ENCODE results near the gene TWF2.

TWF2 gene

GRCh38 chr3:52237657-52238172 lies 1.2 kb downstream of the TWF2 start:
- no peak for DNase-seq (ENCODE audit: low read depth)

- DNase-seq (ENCODE audit: low read depth), result no peak
These were observed 1.8 kb downstream of the TWF2 start for GRCh38 chr3:52237006-52237656.

GRCh38 chr3:52236424-52236886 lies 2.5 kb downstream of the TWF2 start:
- DNase-seq (ENCODE audit: low read depth), result no peak

GRCh38 chr3:52234516-52235447 lies 4.2 kb downstream of the TWF2 start:
- no peak for DNase-seq (ENCODE audit: low read depth)

- no peak for DNase-seq (ENCODE audit: low read depth)
These were observed 5.0 kb downstream of the TWF2 start for GRCh38 chr3:52233968-52234367.

GRCh38 chr3:52233108-52233591 lies 5.8 kb downstream of the TWF2 start:
- no peak for DNase-seq (ENCODE audit: low read depth)

GRCh38 chr3:52232279-52233107 lies 6.5 kb downstream of the TWF2 start:
- no peak for DNase-seq (ENCODE audit: low read depth)

GRCh38 chr3:52231502-52232278 lies 7.3 kb downstream of the TWF2 start:
- peak; percentile 94 for DNase-seq (ENCODE audit: low read depth)

GRCh38 chr3:52230889-52231499 lies 8.0 kb downstream of the TWF2 start:
- no peak for DNase-seq (ENCODE audit: low read depth)

- DNase-seq (ENCODE audit: low read depth), result no peak
These were observed 8.5 kb downstream of the TWF2 start for GRCh38 chr3:52230461-52230860.

GRCh38 chr3:52229656-52230055 lies 9.3 kb downstream of the TWF2 start:
- DNase-seq (ENCODE audit: low read depth), result no peak

GRCh38 chr3:52228751-52229291 lies 10.1 kb downstream of the TWF2 start:
- DNase-seq (ENCODE audit: low read depth), result no peak

- DNase-seq (ENCODE audit: low read depth), result no peak
These were observed 10.7 kb downstream of the TWF2 start for GRCh38 chr3:52228266-52228665.

GRCh38 chr3:52227766-52228165 lies 11.2 kb downstream of the TWF2 start:
- DNase-seq (ENCODE audit: low read depth), result no peak

- no peak for DNase-seq (ENCODE audit: low read depth)
These were observed 11.8 kb downstream of the TWF2 start for GRCh38 chr3:52227117-52227516.

GRCh38 chr3:52226229-52226817 lies 12.6 kb downstream of the TWF2 start:
- no peak for DNase-seq (ENCODE audit: low read depth)

- no peak for DNase-seq (ENCODE audit: low read depth)
These were observed 13.3 kb downstream of the TWF2 start, which contains the start of gene TLR9 for GRCh38 chr3:52225452-52226228. Gene TLR9, minus strand, starts transcription at chr3:52225645. Its CDS starts 116 bp downstream, at chr3:52225529.

- no peak for DNase-seq (ENCODE audit: low read depth)
These were observed 15.2 kb downstream of the TWF2 start for GRCh38 chr3:52223449-52224408.

Data from activated T-cell treated with anti-CD3 and anti-CD28 coated beads for 1 hour (primary cell).